Brain pericyte (primary cell): Measurements from ENCODE around the gene ACAP1.
A peak's percentile ranks its signal among the peaks of the same experiment; 100 is the strongest.
"Not testable (repeated sequence)": the region's sequence is repeated elsewhere in the genome, so short reads cannot be mapped to it uniquely, and the experiment has no call there.

ENCODE experiments used
- DNase-seq: peaks from one replicate; pipeline ENCODE4 v3.0.0-alpha.2; 2012; ENCODE audit warnings: low read depth, low spot score

The ACAP1 gene

GRCh38 chr17:7329374-7329996 lies 6.8 kb upstream of the ACAP1 start:
- peak; percentile 97 for DNase-seq

DNA sequence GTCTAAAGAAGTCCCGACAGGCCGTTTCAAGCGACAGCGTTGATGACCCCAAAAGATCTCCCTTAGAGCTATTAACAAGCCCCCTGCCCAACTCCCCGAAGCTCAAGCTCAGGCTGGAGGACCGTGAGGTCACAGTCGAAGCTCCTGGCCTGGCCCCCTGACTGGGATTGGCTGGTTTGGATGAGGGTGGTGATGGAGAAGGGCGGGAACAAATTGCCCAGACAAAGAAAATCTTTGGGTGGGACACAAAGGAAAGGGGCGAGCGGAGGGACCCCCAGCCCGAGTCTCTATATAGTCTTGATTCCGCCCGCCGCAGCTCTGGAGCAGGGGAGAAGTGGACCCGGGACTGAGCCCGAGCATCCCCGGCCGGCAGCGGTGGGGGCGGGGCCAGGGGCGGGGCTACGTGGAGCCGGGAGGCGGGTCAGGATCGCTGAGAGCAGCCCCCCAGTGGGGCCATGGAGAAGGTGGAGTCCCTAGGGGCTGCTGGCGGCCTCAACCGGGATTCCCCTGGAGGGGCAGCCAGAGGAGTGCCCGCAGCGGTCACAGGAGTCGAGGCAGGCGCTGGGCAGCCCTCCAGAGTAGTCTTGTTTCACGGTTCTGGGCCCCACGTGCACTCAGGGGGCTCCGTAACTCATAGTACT lies 6.2 kb upstream of the ACAP1 start:
- DNase-seq = no peak

DNA sequence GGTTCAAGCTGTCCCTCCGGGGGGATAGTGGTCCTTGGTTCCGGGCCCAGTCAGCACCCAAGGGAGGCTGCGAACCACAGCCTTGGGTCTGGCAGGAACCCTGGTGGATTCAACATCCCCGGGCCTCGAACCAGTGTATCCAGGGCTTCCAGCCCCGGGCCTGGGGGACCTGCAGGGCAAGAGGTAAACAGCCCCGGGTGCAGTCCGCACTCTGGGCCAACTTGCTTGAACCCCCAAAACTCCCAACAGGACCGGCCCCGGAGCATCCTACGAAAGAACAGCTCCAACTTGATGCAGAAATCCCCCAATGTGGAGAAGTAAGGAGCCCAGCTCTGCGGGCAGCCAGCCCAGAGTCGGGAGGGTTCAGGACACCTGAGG lies 5.7 kb upstream of the ACAP1 start:
- no peak for DNase-seq

DNA sequence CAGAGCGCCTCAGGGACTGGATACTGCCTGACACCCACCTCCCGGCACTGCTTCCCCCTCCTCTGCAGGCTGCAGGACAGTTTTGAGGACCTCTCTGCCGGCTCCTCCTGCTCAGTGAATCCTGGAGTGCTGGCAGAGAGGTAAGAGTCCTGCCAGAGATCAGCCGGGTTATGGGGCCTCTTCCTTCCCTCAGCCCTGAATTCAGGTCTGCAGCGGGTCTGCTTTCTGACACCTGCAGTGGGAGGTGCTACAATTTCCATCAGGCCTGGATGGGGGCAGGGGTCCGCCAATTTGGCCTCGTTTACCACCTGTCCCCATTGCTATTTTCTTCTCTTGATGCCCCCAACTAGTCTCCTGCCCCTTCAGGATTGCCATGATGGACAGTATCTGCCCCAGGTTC lies 4.2 kb upstream of the ACAP1 start:
- no peak for DNase-seq

- DNase-seq = not testable (repeated sequence)
Observed at GRCh38 chr17:7332600-7333069, 3.7 kb upstream of the ACAP1 start.

DNA sequence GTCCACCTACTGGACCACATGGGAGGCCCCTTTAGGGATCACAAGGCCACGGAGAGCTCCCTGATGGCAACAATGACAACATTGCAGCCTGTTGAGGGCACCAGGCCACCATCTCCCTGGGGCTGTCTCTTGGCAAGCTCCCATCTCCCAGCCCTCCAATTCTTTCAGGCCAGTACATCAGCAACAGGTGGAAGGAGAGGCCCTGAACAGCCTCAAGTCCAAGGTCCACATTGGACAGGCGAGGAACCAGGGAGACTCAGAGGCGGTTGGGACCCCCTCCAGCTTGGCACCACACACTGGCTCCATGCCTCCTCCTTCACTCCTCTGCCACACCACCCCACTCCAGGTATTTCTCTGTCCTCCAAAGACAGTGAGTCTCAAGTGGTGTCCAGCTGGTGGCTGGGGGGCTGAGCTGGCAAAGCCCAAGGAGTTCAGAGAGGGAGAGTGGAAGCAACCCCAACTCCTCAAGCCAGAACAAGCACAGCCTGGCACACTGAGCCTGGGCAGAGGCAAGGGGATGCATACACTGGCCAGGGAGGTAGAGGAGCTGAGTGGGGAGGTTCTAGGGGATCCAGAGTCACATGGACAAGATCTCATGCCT lies 1.3 kb upstream of the ACAP1 start:
- no peak for DNase-seq

- not testable (repeated sequence) for DNase-seq
Observed at GRCh38 chr17:7335765-7336164, 564 bp upstream of the ACAP1 start.

GRCh38 chr17:7337600-7337999 lies 1.3 kb downstream of the ACAP1 start:
- DNase-seq = not testable (repeated sequence)

GRCh38 chr17:7340179-7340578 lies 3.9 kb downstream of the ACAP1 start:
- DNase-seq = no peak

- no peak for DNase-seq
Observed at GRCh38 chr17:7341842-7342241, 5.5 kb downstream of the ACAP1 start.

DNA sequence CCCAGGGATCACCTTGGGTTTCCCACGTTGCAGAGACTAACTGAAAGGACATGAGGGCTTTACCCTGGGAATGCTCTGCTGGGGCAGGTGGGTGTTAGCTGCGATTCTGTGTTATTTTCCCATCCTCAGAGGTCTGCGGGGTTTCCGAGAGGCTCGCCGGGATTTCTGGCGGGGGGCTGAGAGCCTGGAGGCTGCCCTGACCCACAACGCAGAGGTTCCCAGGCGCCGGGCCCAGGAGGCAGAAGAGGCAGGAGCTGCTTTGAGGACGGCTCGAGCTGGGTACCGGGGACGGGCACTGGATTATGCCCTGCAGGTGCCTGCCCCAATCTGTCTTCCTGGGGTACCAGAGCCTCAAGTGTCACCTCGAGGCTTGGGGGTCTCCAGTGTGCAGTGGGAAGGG lies 6.9 kb downstream of the ACAP1 start:
- no peak for DNase-seq

GRCh38 chr17:7346761-7347614 lies 10.7 kb downstream of the ACAP1 start:
- no peak for DNase-seq

DNA sequence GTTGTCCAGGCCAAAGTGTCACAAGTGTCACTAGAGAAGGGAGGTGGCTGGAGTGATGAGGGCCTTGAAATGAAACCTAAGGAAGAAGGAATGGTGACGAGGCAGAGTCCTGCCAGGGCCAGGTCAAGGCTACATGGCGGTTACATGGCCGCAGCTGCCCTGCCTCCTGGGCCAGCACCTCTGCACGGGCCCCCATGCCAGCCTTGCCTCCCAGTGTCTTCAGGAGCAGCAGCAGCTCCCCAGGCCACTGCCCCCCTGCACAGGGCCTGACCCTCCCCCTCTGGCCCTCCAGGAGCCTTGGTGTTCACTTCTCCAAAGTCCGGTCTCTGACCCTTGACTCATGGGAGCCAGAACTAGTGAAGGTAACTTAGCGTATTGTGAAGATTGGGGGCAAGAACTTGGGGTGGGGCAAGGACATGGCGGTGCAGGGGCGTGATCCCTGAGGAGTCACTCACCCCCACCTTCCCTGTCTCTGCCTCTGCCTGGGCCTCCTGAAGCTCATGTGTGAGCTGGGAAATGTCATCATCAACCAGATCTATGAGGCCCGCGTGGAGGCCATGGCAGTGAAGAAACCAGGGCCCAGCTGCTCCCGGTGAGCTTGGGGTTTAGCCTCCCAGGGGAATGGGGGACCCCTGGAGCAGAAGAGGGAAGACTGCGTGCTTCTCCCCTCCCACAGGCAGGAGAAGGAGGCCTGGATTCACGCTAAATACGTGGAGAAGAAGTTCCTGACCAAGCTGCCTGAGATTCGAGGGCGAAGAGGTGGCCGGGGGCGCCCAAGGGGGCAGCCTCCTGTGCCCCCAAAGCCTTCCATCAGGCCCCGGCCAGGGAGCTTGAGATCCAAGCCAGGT lies 11.5 kb downstream of the ACAP1 start:
- no peak for DNase-seq

GRCh38 chr17:7348478-7349242 lies 12.3 kb downstream of the ACAP1 start:
- DNase-seq = no peak

DNA sequence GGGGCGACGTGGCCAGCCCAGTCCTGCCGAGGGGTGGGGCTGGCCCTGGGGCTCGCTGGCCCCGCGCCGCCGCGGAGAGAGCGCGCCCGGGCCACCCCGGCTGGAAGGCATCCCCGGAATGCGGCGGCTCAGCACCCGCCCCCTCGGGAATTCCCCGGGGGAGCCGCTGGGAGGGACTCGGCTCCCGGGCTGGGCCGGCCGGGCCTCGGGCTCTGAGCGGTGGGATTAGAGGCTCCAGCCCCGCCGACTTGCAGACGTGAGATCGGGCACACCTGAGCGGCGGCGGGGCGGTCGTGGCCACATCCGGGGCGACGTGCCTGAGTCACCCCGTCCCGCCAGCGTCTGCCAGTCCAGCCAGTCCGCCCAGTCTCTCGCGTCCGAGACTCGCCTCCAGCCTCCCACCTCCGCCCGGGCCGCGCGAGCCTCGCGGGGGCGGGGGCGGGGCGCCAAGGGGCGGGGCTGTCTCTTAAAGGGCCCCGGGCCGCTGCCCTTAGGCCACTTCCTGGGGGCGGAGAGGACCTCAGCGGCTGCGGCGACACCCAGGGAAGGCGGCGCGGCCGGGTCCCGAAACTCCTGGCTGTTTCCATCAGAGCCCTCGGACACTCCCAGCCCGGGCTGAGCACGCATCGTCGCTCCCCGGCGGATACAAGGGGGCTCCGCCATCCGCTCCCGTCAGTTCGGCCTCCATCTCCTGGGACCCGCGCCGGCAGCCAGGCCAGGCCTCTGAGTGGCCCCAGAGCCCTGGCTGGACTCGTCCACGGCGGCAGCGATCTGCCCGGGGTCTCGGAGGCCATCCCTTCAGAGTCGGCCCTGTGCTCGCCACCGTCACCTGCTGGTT lies 15.6 kb downstream of the ACAP1 start, which contains the start of gene KCTD11:
KCTD11 (plus strand) TSS at position 498 of the 838 bp plus-strand sequence.
- DNase-seq = no peak

DNA sequence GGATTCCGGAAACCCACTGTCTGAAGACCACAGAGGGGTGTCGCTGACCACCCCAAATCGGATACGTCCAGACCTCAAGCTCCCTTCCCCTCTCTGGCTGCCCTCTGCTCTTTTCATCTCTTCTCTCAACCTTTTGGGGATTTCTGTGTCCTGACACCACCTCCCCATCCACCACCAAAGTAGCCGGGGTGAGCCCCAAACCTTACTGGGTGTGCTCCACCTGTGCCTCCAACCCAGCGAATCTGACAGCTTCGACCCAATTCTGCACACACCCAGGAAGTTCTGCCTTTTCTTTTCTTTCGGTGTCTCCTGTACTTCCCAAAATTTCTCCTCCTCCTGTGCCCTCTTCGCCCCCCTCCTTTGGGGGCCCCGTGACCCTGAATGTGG lies 16.2 kb downstream of the ACAP1 start:
- no peak for DNase-seq

DNA sequence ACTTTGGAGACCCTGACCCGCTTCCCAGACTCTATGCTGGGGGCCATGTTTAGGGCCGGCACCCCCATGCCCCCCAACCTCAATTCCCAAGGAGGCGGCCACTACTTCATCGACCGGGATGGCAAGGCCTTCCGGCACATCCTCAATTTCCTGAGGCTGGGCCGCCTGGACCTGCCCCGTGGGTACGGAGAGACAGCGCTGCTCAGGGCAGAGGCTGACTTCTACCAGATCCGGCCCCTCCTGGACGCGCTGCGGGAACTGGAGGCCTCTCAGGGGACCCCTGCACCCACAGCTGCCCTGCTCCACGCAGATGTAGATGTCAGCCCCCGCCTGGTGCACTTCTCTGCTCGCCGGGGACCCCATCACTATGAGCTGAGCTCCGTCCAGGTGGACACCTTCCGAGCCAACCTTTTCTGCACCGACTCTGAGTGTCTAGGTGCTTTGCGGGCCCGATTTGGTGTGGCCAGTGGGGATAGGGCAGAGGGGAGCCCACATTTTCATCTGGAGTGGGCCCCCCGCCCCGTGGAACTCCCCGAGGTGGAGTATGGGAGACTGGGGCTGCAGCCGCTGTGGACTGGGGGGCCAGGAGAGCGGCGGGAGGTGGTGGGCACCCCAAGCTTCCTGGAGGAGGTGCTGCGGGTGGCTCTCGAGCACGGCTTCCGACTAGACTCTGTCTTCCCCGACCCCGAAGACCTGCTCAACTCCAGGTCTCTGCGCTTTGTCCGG lies 16.7 kb downstream of the ACAP1 start:
- no peak for DNase-seq

- no peak for DNase-seq
Observed at GRCh38 chr17:7354262-7354843, 18.0 kb downstream of the ACAP1 start.
